ENCODE measurements around the gene MCF2L.

MCF2L gene

DNA sequence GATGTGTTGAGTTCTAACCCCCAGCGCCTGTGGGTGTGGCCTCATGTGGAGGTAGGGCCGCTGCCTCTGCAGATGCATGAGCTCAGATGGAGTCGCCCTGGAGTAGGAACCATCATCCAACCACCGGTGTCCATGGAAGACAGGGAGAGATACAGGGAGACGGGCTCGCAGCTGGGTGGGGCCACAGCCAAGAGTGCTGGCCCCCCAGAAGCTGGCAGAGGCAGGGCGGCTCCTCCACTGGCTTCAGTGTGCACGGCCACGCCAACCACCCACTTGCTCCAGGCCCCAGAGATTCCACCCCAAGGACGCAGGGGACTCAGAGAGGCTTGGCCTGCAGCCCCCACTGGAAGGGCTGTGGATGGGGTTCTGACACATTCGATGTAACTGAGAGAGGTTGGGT, 5.4 kb upstream of the MCF2L start:
- DNase-seq: no peak

DNA sequence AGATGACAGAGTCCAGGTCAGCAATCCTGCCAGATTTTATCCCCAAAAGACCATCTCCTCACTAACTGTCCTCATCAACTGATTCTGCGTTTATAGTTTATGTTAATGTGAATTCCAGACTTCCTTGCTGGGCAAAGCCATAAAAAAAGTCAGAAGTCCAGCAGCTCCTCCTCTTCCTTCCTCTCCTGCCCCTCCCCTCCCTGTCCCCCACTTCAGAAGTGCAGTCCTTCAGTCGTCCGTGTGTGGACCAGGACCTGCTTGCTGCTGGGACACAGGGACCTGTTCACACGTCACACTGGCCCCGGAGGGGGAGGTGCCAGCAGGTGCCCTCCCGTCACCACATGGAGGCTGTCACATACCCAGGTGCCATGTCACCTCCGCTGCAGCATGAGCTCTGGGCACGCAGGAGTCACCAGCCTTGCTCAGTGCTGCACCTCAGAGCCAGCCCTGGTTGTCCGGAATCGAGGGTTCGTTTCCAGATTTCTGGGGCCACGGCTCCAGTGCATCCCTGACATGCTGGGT, 4.0 kb upstream of the MCF2L start:
- DNase-seq: no peak

DNA sequence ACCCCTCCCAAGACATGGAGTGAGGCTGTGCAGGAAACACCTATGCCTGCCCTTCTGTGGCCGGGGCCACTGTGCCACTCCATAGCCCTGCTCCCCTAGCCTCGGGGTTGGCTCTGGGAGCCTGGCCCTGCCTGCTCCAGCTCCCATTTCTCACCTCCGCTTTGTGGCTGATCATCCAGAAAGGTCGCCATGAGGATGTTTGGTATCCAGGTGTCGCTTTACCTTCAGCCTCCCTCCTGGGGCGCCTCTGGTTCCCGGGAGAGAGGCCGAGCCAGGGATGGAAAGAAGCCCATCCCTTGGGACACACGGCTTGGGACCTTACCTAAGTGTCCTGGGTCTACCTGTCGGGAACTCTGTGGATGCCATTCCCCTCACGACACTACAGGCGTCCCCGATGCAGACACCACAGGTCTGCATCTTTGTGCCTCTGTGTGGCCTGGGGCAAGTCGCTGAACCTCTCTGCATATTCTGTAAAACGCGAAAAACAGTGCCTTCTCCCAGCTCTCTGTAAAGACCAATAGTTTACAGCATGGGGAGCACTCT, 3.4 kb upstream of the MCF2L start:
- no peak for DNase-seq

DNA sequence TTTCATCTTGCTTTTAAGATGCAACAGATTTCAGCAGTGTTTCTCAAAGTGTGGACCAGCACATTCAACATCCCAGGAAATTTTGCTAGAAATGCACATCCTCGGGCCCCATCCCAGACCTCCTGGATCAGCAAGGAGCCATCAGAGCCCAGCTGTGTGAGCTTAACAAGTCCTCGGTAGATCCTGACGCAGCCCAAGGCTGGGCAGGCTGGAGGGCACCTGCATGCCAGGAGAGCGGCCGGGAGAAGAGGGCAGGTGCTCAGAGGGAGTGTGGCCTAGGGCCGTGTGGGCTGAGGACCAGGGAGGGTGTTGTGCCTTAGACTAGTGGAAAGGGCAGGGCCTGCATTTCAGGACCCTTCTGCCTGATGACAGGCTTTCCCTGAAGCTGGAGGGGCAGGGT, 2.2 kb upstream of the MCF2L start:
- DNase-seq: no peak

GRCh38 chr13:112967686-112968379, 1.2 kb upstream of the MCF2L start:
- DNase-seq: no peak

DNA sequence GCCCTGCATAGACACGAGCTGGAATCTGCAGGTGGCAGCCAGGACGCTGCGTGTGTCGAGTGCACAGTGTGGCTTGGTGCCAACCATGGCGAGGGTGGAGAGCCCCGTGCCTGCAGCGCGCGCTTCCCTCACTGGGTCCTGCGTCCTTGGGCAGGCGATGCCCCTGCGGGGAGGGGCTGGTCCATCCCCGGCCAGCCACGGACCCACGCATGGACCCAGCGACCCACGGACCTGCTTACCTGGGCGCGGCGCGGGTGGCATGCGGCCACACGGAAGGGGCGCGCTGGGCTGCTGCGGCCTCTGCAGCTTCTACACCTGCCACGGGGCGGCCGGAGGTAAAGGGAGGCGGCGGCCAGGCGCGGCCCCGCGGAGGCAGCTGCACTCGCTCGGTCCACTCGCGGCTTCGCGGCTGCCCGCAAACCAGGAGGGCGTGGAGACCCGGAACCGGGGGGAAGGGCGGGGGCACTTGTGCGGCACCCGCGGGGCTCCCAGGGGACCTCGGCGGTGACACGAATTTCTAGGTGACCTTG, 569 bp upstream of the MCF2L start:
- no peak for DNase-seq

- no peak for DNase-seq
Measured at GRCh38 chr13:112969692-112970338, 801 bp downstream of the MCF2L start.

DNA sequence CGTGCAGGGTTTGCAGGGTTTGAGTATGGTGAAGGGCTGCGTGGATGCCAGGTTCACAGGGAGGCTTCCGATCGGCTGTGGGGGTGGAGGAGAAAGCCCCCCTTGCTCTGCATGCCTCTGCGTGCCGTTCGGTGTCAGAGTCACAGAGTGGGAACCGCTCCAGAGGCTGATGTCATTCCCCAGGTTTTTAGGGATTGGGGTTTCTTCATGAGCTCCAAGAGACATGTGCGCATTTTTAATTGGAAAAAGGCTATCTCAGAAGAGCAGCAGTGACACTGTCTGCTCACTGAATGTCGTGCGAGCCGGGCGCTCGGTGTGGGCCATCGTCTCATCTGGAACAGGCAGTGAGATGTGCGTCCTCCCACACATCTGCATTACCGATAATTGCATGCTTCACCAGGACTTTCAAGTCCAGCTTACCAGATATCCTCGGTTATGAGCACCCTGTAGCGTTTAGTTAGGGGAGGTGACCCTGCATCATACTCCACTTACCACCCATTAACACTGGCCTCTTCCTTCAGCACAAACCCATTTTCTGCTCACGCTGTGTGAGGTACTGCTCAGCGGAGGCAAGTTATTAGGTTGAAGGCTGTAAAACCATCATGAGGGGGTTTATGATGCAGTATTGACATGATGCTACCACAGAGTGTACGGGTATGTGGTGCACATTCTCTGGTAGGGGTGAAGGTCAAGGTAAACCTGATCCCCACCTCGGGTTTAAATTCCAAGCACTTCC, 1.7 kb downstream of the MCF2L start:
- DNase-seq: no peak

GRCh38 chr13:112971288-112971643, 2.3 kb downstream of the MCF2L start:
- DNase-seq: no peak

DNA sequence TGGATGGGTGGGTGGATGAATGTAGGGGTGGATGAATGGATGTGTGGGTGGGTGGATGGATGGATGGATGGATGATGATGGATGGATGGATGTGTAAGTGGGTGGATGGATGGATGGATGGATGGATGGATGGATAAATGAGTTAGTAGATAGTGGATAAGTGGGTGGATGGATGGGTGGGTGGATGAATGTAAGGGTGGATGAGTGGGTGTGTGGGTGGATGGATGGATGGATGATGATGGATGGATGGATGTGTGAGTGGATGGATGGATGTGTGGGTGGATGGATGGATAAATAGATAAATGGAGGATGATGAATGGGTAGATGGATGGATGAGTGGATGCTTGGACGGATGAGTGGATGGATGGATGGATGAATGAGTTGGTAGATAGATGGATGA, 3.2 kb downstream of the MCF2L start:
- no peak for DNase-seq

DNA sequence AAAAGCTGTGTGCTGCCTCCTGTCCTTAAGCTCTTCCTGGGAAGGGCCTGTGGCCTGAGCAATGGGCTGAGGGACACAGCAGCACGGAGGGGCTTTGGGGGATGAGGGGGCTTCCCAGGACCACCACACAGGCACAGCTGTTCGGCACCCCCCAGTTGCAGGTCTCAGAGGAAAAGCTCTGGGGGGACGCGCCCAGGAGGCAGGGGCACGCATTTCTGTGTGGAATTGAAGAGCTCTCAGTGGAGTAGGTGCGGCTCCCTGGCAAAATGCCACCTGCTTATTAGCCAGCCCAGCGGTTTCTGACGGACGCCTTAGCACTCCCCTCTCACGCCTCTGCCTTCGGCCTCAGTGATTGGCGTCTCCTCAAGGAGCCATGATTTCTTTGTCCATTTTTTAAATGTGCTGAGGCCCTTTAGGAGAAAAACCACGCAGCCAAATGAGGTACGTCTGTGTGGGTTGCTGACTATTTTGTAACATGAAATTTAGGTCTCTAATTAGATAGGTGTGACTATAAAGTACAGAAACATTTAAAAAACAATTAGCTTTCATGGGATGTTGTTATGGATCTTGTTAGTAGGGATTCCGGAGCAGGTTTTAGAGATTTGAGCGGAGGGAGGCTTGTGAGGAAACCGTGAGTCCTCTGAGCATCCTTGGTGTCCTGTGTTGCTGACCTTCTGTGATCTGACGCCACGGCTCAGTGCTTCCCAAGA, 4.0 kb downstream of the MCF2L start:
- no peak for DNase-seq

- DNase-seq: no peak
Measured at GRCh38 chr13:112973577-112973951, 4.5 kb downstream of the MCF2L start.

- DNase-seq: no peak
Measured at GRCh38 chr13:112974125-112974524, 5.1 kb downstream of the MCF2L start.

DNA sequence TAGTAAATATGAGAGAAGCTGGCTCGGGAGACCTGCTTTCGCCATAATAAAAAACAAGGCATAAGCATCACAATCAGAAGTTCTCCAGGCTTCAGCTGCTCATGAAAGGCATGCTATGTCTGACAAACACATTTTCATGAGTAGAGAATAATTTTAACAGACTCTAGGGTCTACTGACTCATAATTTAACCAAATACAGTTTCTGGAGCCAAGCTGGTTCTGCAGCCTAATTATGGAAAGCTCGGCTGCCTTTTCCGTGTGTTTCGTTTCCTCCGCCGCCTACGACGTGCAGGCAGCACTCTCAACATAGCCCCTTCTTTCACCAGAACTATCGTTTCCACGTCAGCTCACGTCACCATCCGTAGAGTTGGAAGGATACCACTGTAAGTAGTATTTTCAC, 5.7 kb downstream of the MCF2L start:
- no peak for DNase-seq

DNA sequence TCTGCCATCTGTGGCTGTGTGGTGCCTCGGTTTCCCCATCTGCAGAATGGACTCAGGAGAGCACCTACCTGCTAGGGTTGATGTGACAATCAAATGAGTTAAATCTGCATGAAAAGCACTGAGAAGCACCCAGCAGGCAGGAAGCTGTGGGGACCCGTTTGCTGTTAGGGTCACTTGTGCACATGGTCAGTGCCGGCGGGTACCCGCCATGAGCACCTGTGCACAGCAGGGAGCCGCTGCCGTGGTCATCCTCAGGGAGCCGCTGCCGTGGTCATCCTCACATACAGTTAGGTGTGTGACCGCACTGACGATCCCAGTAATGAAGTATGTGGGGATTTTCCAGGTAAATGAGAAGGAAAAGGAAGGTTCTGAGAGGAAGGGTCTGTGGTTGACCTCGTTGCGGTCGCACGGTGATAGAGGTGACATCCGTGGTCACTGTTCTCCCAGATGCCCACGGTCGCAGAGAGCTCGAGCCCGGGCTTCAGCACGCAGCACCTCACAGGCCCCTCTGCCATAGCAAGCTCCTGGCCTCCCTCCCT, 6.5 kb downstream of the MCF2L start:
- no peak for DNase-seq

DNA sequence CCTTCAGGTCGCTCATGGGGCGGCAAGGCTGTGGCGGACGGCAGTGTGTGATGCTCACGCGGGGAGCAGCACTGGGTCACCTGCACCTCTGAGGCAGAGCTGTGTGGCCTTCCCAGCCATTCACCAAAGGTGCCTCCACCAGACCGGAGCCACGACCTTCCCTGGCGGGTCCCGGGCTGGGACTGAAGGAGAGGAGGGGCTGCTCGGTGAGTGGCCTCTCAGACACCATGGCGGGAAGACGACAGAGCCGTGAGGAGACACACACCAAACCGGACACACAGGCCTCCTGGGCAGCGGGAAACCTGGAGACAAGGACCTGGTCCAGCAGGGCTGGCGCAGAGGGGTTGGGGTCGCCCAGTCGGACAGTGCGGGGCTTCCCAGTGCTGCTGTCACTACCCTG, 7.5 kb downstream of the MCF2L start:
- DNase-seq: no peak

DNA sequence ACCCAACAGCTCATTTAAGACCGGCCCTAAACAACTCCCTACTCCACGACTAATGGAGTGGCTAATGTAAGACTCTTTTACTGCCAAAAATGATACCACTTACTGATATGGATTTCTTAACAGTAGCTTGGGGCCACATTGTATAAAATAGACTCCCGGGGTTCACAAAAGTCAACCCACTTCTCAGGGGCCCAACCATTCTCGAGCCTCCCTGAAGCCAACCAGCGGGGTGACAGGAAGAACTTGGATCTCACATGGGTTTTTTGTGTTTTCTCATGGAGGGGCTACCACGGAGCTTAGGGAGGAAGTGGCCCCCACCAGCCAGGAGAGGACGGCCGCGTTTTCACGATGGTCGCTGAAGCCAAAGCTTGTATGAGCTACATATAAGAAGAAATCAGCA, 8.1 kb downstream of the MCF2L start:
- no peak for DNase-seq

DNA sequence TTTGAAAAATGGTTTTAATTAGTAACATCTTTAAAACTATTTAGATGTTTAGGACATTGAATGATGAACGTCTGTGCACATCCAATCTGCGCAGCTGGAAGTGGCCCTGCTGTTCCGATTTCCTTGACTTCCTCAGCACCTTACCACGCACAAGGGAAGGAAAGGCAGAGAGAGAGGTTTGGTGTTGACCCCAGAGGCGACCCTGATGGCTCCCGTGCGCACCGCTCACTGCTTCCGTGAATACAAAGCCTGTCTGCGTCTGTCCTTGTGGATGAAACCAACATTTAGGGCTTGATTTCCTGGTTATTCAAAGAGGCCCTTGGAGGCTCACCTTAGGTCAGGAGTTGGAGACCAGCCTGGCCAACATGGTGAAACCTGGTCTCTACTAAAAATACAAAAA, 8.5 kb downstream of the MCF2L start:
- DNase-seq: no peak

DNA sequence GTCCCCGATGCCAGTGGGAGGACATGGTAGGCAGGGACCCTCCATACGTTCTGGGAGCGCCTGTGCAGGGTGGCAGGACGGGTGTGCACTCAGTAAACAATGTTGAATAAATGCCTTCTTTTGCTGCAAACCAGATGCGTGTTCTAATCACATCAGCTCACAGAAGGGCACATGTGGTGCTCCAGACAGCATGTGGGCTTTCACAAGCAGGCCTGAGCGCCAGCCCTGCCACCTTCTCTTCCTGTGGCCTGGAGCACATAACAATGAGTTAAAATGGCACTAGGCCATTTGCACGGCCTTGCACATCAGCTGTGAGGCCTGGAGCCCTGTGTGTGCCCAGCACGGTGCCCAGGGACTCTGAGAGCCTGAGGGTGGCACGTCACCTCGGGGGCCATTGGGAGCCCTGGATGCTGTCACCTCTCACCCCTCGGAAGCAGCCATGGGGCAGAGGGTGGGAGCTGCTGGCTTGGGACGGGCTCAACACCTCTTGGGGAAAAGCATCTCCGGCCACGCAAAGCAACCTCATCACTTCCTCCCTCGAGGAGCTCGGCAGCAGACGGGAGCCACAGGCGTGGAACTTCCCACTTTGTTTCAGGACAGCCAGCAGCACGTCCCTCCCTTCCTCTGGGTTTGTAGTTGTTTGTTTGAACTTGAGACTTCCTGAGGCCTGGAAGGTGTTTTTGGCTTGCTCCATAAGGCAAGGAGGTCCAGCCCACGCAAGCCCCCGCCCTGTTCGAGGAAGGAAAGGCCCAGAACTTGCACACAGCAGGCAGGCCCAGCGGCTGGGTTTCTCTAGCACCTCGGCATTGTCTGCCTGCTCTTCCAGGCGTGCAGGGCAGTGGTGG, 9.8 kb downstream of the MCF2L start:
- no peak for DNase-seq

GRCh38 chr13:112979406-112979902, 10.4 kb downstream of the MCF2L start:
- DNase-seq: no peak

GRCh38 chr13:112980434-112980833, 11.4 kb downstream of the MCF2L start:
- no peak for DNase-seq

- no peak for DNase-seq
Measured at GRCh38 chr13:112981451-112981850, 12.4 kb downstream of the MCF2L start.
